HG03103 (cell line): ENCODE data around the gene ADGRB2.

Experiments used
- ATAC-seq: cut with Tn5 transposase; IDR thresholded peaks from one replicate; pipeline ENCODE4 v1.9.1; 2021; ENCODE audit warnings: low read depth; ENCODE audit not compliant: unreplicated experiment

Gene ADGRB2, protein sequence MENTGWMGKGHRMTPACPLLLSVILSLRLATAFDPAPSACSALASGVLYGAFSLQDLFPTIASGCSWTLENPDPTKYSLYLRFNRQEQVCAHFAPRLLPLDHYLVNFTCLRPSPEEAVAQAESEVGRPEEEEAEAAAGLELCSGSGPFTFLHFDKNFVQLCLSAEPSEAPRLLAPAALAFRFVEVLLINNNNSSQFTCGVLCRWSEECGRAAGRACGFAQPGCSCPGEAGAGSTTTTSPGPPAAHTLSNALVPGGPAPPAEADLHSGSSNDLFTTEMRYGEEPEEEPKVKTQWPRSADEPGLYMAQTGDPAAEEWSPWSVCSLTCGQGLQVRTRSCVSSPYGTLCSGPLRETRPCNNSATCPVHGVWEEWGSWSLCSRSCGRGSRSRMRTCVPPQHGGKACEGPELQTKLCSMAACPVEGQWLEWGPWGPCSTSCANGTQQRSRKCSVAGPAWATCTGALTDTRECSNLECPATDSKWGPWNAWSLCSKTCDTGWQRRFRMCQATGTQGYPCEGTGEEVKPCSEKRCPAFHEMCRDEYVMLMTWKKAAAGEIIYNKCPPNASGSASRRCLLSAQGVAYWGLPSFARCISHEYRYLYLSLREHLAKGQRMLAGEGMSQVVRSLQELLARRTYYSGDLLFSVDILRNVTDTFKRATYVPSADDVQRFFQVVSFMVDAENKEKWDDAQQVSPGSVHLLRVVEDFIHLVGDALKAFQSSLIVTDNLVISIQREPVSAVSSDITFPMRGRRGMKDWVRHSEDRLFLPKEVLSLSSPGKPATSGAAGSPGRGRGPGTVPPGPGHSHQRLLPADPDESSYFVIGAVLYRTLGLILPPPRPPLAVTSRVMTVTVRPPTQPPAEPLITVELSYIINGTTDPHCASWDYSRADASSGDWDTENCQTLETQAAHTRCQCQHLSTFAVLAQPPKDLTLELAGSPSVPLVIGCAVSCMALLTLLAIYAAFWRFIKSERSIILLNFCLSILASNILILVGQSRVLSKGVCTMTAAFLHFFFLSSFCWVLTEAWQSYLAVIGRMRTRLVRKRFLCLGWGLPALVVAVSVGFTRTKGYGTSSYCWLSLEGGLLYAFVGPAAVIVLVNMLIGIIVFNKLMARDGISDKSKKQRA (N-terminal part only)

GRCh38 chr1:31764312-31765040 lies at the start of gene ADGRB2:
ADGRB2 (minus strand) TSS chr1:31764340; CDS start chr1:31757221, 7,119 bp downstream.
- ATAC-seq, result no peak

DNA sequence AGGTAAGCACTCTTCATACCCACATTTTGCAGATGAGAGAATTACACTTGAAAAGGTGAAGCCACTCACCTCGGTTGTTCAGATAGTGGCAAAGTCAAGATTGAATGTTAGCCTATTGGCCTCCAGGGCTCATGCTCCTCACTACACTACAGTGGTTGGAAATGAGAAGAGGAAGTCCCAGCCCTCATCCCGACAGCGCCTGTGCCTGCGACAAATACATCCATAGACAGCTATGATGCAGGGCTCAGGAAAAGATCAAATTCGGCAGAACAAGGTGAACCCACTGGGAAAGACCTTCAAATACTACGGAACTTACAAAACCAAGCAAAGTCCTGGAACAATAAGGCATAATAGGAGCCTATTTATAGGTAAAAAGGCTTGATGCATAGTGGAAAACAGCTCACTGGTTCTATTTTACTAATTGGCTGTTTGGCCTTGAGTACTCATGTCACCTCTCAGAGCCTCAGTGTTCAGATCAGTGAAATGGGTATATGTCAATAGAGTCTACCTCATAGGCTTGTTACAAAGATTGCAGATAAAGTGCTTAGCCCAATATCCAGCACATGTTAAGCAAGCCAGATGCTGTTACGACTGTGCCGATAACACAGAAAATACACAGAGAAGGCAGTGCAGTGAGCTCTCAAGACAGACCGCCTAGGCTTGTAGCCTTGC lies 48.2 kb upstream of the ADGRB2 start:
- no peak for ATAC-seq

DNA sequence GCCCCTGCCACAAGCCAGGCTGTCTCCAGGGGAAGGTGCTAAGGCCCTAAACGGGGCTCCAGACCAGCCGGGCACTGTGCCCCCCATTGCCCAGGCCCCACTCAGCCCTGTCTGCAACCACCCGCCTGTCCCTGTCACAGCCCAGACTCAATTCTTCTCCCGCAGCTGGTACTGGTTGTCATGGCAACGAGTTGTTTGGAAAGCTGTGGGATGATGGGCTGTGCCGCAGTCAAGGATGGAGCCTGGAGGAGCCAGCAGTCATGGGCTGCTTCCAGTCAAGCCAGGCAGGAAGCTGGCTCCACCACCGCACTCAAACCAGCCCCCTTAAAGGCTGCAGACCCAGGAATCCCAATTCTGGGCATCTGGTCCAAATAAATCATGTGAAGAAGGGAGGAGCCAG lies 47.5 kb upstream of the ADGRB2 start:
- ATAC-seq, result no peak

DNA sequence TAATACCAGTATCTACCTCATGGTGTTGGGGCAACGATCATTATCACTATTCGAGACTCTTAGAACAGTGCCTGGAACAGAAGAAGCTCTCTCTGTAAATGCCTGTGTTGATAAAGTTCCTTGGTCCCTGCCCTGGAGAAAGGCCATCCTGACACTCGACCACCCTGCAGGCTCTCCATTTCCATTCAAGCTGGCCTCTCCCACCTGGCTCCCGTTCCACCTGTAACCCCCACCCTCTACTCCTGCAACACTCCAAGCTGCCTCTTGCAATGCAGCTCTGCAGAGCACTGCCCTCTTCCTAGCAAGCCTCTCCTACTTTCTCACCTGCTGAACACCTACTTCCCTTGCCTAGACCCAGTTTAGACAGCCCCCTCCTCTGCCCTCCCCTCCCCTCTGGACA lies 45.6 kb upstream of the ADGRB2 start:
- no peak for ATAC-seq

DNA sequence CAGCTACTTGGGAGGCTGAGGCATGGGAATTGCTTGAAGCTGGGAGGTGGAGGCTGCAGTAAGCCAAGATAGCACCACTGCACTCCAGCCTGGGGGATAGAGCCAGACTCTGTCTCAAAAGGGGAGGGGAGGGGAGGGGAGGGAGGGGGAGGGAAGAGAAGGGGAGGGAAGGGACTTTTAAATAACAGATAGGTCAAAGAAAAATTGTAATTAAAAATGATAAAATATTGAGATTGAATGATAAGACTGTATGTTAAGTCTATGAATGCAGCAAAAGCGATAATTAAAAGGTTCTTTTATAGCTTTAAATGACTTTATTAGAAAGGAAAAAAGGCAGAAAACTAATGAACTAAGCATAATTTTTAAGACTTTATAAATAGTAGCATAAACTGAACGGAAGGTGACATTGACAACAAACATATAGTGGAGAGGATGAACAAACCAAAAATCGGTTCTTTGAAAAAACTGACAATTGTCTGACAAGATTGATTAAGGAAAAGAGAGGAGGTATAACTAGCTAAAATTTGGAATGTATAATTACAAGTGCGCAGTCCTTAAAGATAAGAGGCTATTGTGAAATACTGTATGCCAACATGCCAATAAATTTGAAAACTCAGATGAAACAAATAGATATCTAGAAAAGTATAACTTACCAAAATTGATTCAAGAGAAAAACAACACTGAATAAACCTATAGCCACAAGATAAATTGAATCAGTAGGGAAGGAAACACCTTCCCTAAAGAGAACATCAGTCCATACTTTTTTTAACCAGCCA lies 43.3 kb upstream of the ADGRB2 start:
- ATAC-seq, result no peak

DNA sequence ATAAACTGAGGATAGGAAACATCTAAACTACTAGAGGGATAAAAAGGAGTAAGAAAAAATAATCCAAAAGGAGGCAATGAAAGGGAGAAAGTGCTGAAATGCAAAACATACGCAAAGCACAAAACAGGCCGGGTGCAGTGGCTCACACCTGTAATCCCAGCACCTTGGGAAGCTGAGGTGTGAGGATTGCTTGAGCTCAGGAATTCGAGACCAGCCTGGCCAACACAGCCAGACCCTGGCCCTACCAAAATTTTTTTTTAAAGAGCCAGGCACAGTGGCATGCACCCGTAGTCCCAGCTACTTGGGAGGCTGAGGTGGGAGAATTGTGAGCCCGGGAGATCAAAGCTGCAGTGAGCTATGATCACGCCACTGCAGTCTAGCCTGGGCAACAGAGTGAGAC lies 41.2 kb upstream of the ADGRB2 start:
- ATAC-seq, result no peak

- ATAC-seq, result no peak
Observed at GRCh38 chr1:31804098-31804497, 40.0 kb upstream of the ADGRB2 start.

DNA sequence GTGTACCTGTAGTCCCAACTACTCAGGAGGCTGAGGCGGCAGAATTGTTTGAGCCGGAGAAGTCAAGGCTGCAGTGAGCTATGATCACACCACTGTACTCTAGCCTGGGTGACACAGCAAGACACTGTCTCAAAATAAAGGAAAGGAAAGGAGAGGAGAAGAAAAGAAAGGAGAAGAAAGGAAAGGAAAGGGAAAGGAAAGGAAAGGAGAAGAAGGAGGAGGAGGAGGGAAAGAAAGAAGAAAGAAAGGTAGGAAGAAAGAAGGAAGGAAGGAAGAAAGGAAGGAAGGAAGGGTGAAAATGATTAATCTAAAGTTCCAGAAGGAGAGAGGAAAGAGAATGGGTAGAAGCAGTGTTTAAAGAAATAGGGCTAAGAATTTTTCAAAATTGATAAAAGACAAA lies 39.5 kb upstream of the ADGRB2 start:
- no peak for ATAC-seq

DNA sequence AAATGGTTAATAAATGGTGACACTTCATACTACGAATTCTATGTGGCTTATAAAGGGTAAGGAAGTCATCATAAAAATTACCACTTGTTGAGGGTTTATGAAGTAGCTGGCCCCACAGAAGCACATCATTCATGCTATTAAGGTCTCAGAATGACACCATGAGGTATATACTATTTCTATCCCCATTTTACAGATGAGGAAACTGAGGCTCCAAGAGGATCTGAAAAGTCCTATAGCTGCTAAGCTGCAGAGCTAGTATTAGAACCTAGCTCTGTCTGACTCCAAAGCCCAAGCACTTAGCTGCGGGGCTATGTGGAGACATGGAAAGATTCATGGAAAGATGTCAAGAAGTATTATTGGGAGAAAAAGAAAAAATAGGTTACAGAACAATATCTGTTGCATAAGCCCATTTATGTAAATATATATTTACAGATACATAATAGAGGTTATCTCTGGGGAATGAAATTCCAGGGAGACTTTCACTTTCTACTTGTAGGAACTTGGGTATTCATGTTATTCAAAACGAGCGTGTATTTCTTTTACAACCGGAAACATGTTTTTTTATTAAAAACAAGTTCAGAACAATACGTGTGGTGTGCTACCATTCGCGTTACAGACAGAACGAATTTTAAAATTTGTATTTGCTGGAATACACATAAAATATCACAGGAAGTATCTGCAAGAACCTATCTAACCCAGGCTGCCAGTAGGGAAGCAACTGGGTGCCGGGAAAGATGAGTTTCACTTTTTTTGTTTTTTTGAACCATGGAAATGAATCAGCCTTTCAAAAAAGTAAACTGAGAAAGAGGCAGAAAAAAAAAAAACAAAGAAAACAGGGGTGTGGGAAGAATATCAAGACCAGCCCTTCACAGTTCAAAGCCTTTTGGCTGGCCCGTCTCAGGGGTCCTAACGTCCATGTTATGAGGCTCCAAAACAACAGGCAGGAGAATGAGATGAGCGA lies 38.3 kb upstream of the ADGRB2 start:
- ATAC-seq, result no peak

GRCh38 chr1:31801458-31801857 lies 37.3 kb upstream of the ADGRB2 start:
- ATAC-seq, result no peak

- ATAC-seq, result no peak
Observed at GRCh38 chr1:31800674-31800967, 36.5 kb upstream of the ADGRB2 start.

- ATAC-seq, result no peak
Observed at GRCh38 chr1:31799895-31800673, 35.9 kb upstream of the ADGRB2 start.

GRCh38 chr1:31799196-31799894 lies 35.2 kb upstream of the ADGRB2 start:
- no peak for ATAC-seq

GRCh38 chr1:31798433-31799195 lies 34.5 kb upstream of the ADGRB2 start:
- ATAC-seq, result no peak

DNA sequence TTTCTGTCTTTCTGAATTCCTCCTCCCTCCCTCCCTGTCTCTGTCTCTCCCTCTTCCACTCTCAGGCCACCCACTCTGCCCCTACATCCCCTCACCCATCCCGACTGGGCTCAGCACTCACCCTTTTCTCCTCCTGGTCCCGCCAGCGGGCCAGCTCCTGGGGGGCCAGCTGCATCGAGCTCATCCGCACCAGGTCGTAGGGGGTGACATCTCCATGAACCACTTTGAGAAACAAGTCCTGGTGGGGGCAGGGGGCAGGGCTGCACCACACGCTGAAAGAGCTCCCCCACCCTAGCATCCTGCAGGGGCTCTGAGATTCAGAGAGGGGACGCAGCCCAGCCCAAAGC lies 33.9 kb upstream of the ADGRB2 start:
- no peak for ATAC-seq

- ATAC-seq, result no peak
Observed at GRCh38 chr1:31797216-31797615, 33.1 kb upstream of the ADGRB2 start.
